Stomach (tissue), 9 donors: ENCODE measurements around the gene FAM184A. TPM values are rescaled to one million over a fixed set of nuclear protein-coding genes. Genes with fewer than 3 reads are reported as not detected.

Experiments
- DNase-seq, 2 donors: peaks; one replicate each; pipeline versions ENCODE4 v3.0.0 to v3.0.0-alpha.2; 2013 to 2019
- H3K27ac ChIP-seq, 5 donors: fragments of 200-600 bp in 4 of 5; sonication (generic) in 4 of 5; one replicate each; pipeline ENCODE4 v1.5.1; 2013 to 2019; ENCODE audit warnings: mild to moderate bottlenecking in 1 of 5, moderate library complexity in 1 of 5
- H3K27me3 ChIP-seq, 3 donors: fragments of 200-600 bp; sonication (generic); one replicate each; pipeline ENCODE4 v1.5.1; 2017 to 2019; ENCODE audit warnings: mixed run types in 1 of 3
- H3K36me3 ChIP-seq, 4 donors: fragments of 200-600 bp; sonication (generic); 1 replicate in 3 of 4; 2 replicates in 1 of 4; pipeline ENCODE4 v1.5.1; 2016 to 2019
- H3K4me1 ChIP-seq, 4 donors: fragments of 200-600 bp; sonication (generic); one replicate each; pipeline ENCODE4 v1.5.1; 2016 to 2019
- H3K4me3 ChIP-seq, 4 donors: fragments of 200-600 bp; sonication (generic) in 3 of 4; one replicate each; pipeline ENCODE4 v1.5.1; 2016 to 2019; ENCODE audit warnings: mild to moderate bottlenecking in 1 of 4
- H3K9me3 ChIP-seq, 4 donors: fragments of 200-600 bp; sonication (generic); one replicate each; pipeline ENCODE4 v1.5.1; 2016 to 2019
- EP300 ChIP-seq: sonication (generic); formaldehyde crosslinking; IDR thresholded peaks from one replicate; pipeline ENCODE4 v1.6.1; 2017; ENCODE audit warnings: antibody characterized with exemption
- POLR2A ChIP-seq, 4 donors: fragments of 450-650 bp; IDR thresholded peaks; one replicate each; pipeline ENCODE4 v1.6.1; 2016; ENCODE audit warnings: antibody characterized with exemption in 4 of 4, control low read depth in 2 of 4, mild to moderate bottlenecking in 1 of 4, moderate library complexity in 1 of 4
- POLR2AphosphoS5 ChIP-seq, 3 donors: sonication (generic); formaldehyde crosslinking; IDR thresholded peaks; one replicate each; pipeline ENCODE4 v1.6.1; 2016; ENCODE audit warnings: antibody characterized with exemption in 3 of 3
- WGBS, 5 donors: extraction: QIAGEN DNeasy Blood & Tissue Kit in 3 of 5; methylation state at CpG; one replicate each; pipeline versions ENCODE4 v1.1.5 to v1.1.7; 2013 to 2018; 5-methylcytosine and 5-hydroxymethylcytosine counted together
- intact Hi-C: fragments of 100-400 bp; cut with DNase I; formaldehyde crosslinking; loops from one replicate; pipeline ENCODE4 v1.15.1; 2023; ENCODE audit warnings: low total_unique reads
- polyA plus RNA-seq, 3 donors: library from polyadenylated mRNA; stranded (reverse); fragments of 200-250 nt; gene quantifications; one replicate each; pipeline ENCODE4 v1.2.3, GENCODE V29; 2013
- total RNA-seq, 5 donors: library from RNA; depleted of rRNA; stranded (reverse); fragments of >200 nt; gene quantifications; one replicate each; pipeline versions ENCODE4 v1.1.0 to v1.2.3, GENCODE V29; 2014 to 2016
- TF ChIP-seq, protein P1 (sequence below), 7 experiments: fragments of 450-650 bp in 4 of 7; fragments of 200-600 bp in 3 of 7; sonication (generic) in 3 of 7; IDR thresholded peaks; one replicate each; pipeline ENCODE4 v1.5.1; 2016 to 2019; ENCODE audit warnings: antibody characterized with exemption in 7 of 7, control low read depth in 2 of 7, mild to moderate bottlenecking in 1 of 7
- donor health status: healthy with polysubstance abuse.
- donor health status: Bipolar disorder and iron deficiency.
- donor health status: healthy.

Gene FAM184A
- total and polyA plus RNA-seq, 8 donors, result under 0.01 to 8.3 (median 2.6) TPM; not detected in 1

DNA sequence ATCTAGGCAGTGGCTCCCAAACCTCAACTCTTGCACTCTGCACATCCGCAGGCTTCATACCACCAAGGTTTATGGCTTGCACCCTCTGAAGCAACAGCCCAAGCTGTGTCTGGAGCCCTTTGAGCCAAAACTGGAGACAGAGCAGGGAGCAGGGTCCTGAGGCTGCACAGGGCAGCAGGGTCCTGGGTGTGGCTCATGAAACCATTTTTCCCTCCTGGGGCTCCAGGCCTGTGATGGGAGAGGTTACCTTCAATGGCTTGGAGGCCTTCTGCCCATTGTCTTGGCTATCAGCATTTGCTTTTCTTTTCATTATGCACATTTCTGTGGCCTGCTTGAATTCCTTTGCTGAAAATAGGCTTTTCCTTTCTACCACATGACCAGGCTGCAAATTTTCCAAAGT lies 6.3 kb upstream of the FAM184A start:
- Histone ChIP-seq H3K36me3 (no peaks in the 10 kb centered on the region), H3K9me3 (peaks cover 3 to 12% (median 11%) of the 10 kb centered on the region in 4 donors), H3K4me3 (no peak overlapping the region), H3K27ac (no peak overlapping the region), H3K4me1 (peaks cover 0 to 1% (median under 1%) of the 10 kb centered on the region in 4 donors), H3K27me3 (no peaks in the 10 kb centered on the region)
- TF ChIP-seq POLR2A (IDR thresholded peaks at IDR 0.05) (no peak), EP300 (no peak), POLR2AphosphoS5 (IDR thresholded peaks at IDR 0.05) (no peak)
- TF ChIP-seq, protein P1, sequence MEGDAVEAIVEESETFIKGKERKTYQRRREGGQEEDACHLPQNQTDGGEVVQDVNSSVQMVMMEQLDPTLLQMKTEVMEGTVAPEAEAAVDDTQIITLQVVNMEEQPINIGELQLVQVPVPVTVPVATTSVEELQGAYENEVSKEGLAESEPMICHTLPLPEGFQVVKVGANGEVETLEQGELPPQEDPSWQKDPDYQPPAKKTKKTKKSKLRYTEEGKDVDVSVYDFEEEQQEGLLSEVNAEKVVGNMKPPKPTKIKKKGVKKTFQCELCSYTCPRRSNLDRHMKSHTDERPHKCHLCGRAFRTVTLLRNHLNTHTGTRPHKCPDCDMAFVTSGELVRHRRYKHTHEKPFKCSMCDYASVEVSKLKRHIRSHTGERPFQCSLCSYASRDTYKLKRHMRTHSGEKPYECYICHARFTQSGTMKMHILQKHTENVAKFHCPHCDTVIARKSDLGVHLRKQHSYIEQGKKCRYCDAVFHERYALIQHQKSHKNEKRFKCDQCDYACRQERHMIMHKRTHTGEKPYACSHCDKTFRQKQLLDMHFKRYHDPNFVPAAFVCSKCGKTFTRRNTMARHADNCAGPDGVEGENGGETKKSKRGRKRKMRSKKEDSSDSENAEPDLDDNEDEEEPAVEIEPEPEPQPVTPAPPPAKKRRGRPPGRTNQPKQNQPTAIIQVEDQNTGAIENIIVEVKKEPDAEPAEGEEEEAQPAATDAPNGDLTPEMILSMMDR (IDR thresholded peaks at IDR 0.05), result no peak
- intact Hi-C loops, result no loop called here
- no peak for DNase-seq
- 87 to 100% (median 96%) methylated on average over 1 of the region's 1 CpG for WGBS, 5 donors

DNA sequence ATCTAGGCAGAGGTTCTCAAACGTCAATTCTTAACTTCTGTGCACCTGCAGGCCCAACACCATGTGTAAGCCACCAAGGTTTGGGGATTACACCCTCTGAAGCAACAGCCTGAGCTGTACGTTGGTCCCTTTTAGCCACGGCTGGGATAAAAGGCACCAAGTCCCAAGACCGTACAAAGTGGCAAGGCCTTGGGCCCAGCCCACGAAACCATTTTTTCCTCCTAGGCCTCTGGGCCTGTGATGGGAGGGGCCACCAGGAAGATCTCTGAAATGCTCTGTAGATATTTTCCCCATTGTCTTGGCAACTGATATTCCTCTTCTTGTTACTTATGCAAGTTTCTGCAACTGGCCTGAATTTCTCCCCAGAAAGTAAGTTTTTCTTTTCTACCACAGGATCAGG lies 4.5 kb upstream of the FAM184A start:
- WGBS, 5 donors, result 91 to 95% (median 94%) methylated on average over 5 of the region's 5 CpGs
- Histone ChIP-seq H3K4me3 (no peak overlapping the region), H3K9me3 (peaks cover 3 to 12% (median 11%) of the 10 kb centered on the region in 4 donors), H3K4me1 (peaks cover 0 to 14% (median 6%) of the 10 kb centered on the region in 4 donors), H3K27ac (no peak overlapping the region), H3K36me3 (no peaks in the 10 kb centered on the region), H3K27me3 (peaks cover 0 to 5% (median 0%) of the 10 kb centered on the region in 3 donors)
- intact Hi-C loops, result no loop called here
- TF ChIP-seq POLR2A (IDR thresholded peaks at IDR 0.05) (no peak), EP300 (no peak), POLR2AphosphoS5 (IDR thresholded peaks at IDR 0.05) (no peak)
- TF ChIP-seq, protein P1 (IDR thresholded peaks at IDR 0.05), result no peak
- no peak for DNase-seq

DNA sequence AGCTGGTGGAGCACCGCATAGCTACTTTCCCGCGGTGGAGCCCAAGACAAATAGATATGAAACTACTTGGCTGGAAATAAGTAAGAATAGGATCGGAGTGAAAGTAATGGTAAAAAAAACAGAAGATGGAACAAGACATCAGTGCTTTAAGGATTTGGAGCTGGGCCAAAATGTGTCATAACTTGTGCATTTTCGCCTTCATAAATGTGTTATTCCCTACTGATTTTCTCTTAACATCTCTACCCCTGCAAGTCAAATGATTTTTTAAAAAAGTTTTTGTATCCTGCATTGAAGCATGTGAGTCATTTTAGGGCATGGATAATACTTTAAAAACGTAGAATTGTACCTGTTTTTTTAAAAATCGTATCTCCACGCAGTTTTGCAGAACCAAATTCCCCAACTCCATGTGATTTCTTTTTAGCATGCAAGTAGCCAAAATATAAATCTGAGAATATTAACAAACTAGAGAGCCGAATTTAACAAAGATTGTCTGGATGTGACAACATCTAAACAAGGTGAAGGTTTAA lies 882 bp upstream of the FAM184A start:
- TF ChIP-seq, protein P1 (IDR thresholded peaks at IDR 0.05), result no peak
- TF ChIP-seq POLR2A (IDR thresholded peaks at IDR 0.05) (no peak), POLR2AphosphoS5 (IDR thresholded peaks at IDR 0.05) (no peak), EP300 (no peak)
- H3K27ac ChIP-seq, result peak overlapping the region in 4 of 5 donors; percentile 58 to 88 (median 74)

DNA sequence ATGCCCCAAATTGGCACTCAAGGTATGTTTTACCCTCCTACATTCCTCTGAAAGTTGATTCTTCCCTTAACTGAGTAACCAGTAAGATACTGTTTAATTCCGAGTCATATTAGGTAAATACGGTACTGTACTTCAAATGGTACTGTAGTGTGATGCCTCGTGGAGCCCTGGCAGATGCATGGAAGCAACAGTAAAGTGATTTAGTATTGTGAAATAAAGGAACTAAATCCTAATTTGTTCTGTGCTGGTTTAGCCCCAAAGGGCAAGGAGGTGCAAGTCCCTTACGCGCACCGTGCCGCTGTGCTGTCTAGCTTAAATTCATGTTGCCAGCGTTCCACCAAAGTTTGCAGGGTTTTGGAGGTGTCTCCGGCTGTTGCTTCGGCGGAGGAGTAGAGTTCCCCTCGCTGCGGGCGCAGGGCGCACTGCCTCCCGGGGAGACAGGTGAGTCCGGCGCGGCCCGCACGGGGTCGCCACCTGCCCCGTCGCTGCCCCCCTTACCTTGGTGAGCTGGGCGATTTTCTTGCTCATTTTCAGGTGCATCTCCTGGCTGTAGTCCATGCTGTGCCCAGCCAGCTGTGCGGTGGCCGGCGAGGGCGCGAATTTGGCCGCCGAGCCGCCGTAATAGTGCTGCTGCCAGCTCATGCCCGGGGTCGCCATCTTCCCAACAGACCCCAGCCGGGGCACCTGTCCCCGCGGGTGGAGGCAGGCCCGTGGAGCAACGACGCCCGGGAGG lies 655 bp downstream of the FAM184A start:
- DNase-seq, result peak; percentile 39 to 73
- intact Hi-C loops, result no loop called here
- TF ChIP-seq POLR2AphosphoS5 (IDR thresholded peaks at IDR 0.05) (no peak), POLR2A (IDR thresholded peaks at IDR 0.05) (no peak)
- TF ChIP-seq, protein P1 (IDR thresholded peaks at IDR 0.05), result peak in 2 of 7 experiments; percentile 9 to 12
- peak overlapping the region; percentile 81 to 89 (median 84) for H3K4me3 ChIP-seq
- H3K27ac ChIP-seq, result peak overlapping the region; percentile 31 to 88 (median 66)
- peaks cover 5 to 31% (median 19%) of the 10 kb centered on the region in 4 donors for H3K4me1 ChIP-seq
- 1 to 15% (median 1%) methylated on average over 22 to 43 of the region's 43 CpGs for WGBS, 5 donors
- H3K27me3 ChIP-seq, result peaks cover 0 to 8% (median 0%) of the 10 kb centered on the region in 3 donors
- no peaks in the 10 kb centered on the region for H3K36me3 ChIP-seq
- H3K9me3 ChIP-seq, result peaks cover 2 to 6% (median 4%) of the 10 kb centered on the region in 4 donors

More for the DNA sequence above, 882 bp upstream of the FAM184A start:
- Histone ChIP-seq H3K9me3 (peaks cover 3 to 12% (median 11%) of the 10 kb centered on the region in 4 donors), H3K27me3 (peaks cover 0 to 8% (median 0%) of the 10 kb centered on the region in 3 donors), H3K4me1 (peaks cover 5 to 31% (median 19%) of the 10 kb centered on the region in 4 donors), H3K4me3 (peak overlapping the region; percentile 81 to 89 (median 84)), H3K36me3 (no peaks in the 10 kb centered on the region)
- peak in 1 of 2 donors; percentile 66 for DNase-seq
- WGBS, 5 donors, result 14 to 23% (median 20%) methylated on average over 9 of the region's 9 CpGs
- intact Hi-C loops, result no loop called here
